Hepatocyte (in vitro differentiated cells): ENCODE measurements around the gene ERH.

Experiments used
- CTCF ChIP-seq: fragments of 200-600 bp; sonication (generic); IDR thresholded peaks from 2 replicates; pipeline ENCODE4 v1.5.1; 2016; ENCODE audit warnings: antibody characterized with exemption, mild to moderate bottlenecking; ENCODE audit not compliant: poor library complexity
- EZH2 ChIP-seq: fragments of 200-600 bp; sonication (generic); IDR thresholded peaks from 2 replicates; pipeline ENCODE4 v1.6.1; 2016; ENCODE audit warnings: antibody characterized with exemption, mild to moderate bottlenecking, borderline replicate concordance

GRCh38 chr14:69413483-69413882 is 15.4 kb upstream of the ERH start:
- TF ChIP-seq EZH2, result no peak
- TF ChIP-seq CTCF, result no peak
